HepG2 (cell line): ENCODE results near the gene KIF22. TPM values are rescaled to one million over a fixed set of nuclear protein-coding genes. Genes with fewer than 3 reads are reported as not detected.

ENCODE experiments used
- NFE2 ChIP-seq: sonication (generic); formaldehyde crosslinking; IDR thresholded peaks from 2 replicates; pipeline ENCODE4 v1.4.0; 2020; ENCODE audit warnings: missing genetic modification reagents
- ZNF326 ChIP-seq: sonication (generic); formaldehyde crosslinking; IDR thresholded peaks from 2 replicates; pipeline ENCODE4 v1.4.0; 2020; ENCODE audit warnings: missing genetic modification reagents, borderline replicate concordance
- polyA plus RNA-seq, 8 experiments: library from polyadenylated mRNA; depleted of rRNA in 3 of 8; stranded (reverse) in 7 of 8; unstranded in 1 of 8; fragments of >200 nt; fragmentation: Illumina TruSeq in 4 of 8; extraction: Trizol in 4 of 8; gene quantifications; 2 replicates each; pipeline versions ENCODE4 v1.2.1 to v1.2.3, GENCODE V29; 2011 to 2016; ENCODE audit warnings: low read depth in 4 of 8, missing spikeins in 1 of 8, mixed read lengths in 1 of 8; ENCODE audit not compliant: insufficient read depth in 1 of 8
- total RNA-seq, 5 experiments: library from RNA; depleted of rRNA; stranded (reverse); fragments of >200 nt; fragmentation: Illumina TruSeq; extraction: Trizol; gene quantifications; 2 replicates each; pipeline ENCODE4 v1.2.3, GENCODE V29; 2016; ENCODE audit warnings: low read depth in 1 of 5
- TF ChIP-seq, protein P1 (sequence below): sonication (generic); formaldehyde crosslinking; IDR thresholded peaks from 2 replicates; pipeline ENCODE4 v1.5.1; 2020; ENCODE audit warnings: mild to moderate bottlenecking, missing genetic modification reagents, moderate library complexity
- TF ChIP-seq, protein P2 (sequence below): sonication (generic); formaldehyde crosslinking; IDR thresholded peaks from 2 replicates; pipeline ENCODE4 v1.5.0; 2020; ENCODE audit warnings: missing genetic modification reagents, mild to moderate bottlenecking, borderline replicate concordance
- TF ChIP-seq, protein P3 (sequence below): sonication (generic); formaldehyde crosslinking; IDR thresholded peaks from 2 replicates; pipeline ENCODE4 v1.4.0; 2020; ENCODE audit warnings: missing genetic modification reagents

Gene KIF22
- total and polyA plus RNA-seq, 2 of the 13 experiments (the other 11 are each of a cell fraction or from before 2014, with no cell fraction given) = 95.8 to 118 TPM

DNA sequence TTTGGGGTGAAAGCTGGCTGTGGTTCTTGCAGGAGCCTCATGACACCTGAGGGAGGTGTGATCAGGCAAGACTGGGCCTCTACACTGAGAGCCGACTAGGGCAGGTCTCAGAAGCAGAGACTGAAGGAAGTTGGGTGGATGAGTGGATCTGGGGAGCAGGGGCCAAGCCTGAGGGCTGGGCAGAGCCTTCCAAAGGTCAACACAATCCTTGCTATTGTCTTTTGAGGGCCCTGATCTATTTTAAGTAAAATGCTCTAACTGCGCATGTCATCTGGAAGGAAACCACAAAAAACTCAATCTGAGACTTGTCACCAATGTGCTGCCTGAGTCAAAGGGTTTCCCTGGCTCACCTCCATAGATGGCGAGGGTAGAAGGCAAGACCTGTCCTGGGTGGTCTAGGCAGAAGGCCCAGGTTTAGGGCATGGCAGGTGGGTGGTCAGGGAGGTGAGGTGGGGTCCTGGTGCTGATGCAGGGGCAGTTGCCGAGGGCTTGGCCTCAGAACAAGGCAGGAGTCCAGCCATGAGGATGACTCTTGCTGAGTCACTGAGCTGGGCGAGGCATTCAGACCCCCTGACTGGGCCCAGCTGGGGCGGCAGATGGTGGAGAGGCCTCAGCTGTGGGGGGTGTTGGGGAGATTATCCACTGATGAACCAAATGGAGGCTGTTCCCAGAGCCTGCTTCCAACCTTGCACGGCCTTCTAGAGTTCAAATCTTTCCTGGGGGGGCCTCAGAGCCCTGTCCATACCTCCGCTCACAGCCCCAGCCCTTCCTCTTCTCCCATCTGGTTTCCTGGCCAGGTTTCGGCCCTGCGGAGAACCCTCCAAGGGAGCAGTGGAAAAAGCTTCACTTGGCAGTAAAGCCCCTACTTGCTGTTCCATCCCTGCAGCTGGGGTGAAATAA, 34.8 kb downstream of the KIF22 start (continued):
- TF ChIP-seq, protein P1, sequence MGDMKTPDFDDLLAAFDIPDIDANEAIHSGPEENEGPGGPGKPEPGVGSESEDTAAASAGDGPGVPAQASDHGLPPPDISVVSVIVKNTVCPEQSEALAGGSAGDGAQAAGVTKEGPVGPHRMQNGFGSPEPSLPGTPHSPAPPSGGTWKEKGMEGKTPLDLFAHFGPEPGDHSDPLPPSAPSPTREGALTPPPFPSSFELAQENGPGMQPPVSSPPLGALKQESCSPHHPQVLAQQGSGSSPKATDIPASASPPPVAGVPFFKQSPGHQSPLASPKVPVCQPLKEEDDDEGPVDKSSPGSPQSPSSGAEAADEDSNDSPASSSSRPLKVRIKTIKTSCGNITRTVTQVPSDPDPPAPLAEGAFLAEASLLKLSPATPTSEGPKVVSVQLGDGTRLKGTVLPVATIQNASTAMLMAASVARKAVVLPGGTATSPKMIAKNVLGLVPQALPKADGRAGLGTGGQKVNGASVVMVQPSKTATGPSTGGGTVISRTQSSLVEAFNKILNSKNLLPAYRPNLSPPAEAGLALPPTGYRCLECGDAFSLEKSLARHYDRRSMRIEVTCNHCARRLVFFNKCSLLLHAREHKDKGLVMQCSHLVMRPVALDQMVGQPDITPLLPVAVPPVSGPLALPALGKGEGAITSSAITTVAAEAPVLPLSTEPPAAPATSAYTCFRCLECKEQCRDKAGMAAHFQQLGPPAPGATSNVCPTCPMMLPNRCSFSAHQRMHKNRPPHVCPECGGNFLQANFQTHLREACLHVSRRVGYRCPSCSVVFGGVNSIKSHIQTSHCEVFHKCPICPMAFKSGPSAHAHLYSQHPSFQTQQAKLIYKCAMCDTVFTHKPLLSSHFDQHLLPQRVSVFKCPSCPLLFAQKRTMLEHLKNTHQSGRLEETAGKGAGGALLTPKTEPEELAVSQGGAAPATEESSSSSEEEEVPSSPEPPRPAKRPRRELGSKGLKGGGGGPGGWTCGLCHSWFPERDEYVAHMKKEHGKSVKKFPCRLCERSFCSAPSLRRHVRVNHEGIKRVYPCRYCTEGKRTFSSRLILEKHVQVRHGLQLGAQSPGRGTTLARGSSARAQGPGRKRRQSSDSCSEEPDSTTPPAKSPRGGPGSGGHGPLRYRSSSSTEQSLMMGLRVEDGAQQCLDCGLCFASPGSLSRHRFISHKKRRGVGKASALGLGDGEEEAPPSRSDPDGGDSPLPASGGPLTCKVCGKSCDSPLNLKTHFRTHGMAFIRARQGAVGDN (CRISPR knock-in tag) = peak; percentile 59
- TF ChIP-seq ZNF326 (CRISPR knock-in tag) (peak; percentile 28; the same call in 1 of the 2 replicates), NFE2 (peak; percentile 70; the same call in 1 of the 2 replicates)
- TF ChIP-seq, protein P2, sequence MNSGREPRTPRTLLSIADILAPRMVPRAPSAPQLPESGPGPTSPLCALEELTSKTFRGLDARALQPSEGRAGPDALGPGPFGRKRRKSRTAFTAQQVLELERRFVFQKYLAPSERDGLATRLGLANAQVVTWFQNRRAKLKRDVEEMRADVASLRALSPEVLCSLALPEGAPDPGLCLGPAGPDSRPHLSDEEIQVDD (CRISPR knock-in tag) = 0 out of 2 replicates have a peak, but pooled peaks have one; percentile 3
- TF ChIP-seq, protein P3, sequence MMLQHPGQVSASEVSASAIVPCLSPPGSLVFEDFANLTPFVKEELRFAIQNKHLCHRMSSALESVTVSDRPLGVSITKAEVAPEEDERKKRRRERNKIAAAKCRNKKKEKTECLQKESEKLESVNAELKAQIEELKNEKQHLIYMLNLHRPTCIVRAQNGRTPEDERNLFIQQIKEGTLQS = 0 out of 2 replicates have a peak, but pooled peaks have one; percentile 16
